Lower lobe of right lung (tissue), 2 donors: ENCODE measurements around the gene TENT4A. TPM values are rescaled to one million over a fixed set of nuclear protein-coding genes. Genes with fewer than 3 reads are reported as not detected.

Experiments used
- ATAC-seq, 2 donors: fragments of 200-7000 bp; cut with Tn5 transposase; one replicate each; pipeline ENCODE4 v1.9.1; 2020 to 2022; ENCODE audit warnings: mild to moderate bottlenecking in 2 of 2, moderate library complexity in 2 of 2
- DNase-seq: peaks from one replicate; pipeline ENCODE4 v3.0.0-alpha.2; 2020
- H3K27ac ChIP-seq: fragments of 200-600 bp; one replicate; pipeline ENCODE4 v1.8.0; 2022
- H3K27me3 ChIP-seq: fragments of 200-600 bp; one replicate; pipeline ENCODE4 v1.8.0; 2022; ENCODE audit warnings: low read depth
- H3K36me3 ChIP-seq: fragments of 200-600 bp; one replicate; pipeline ENCODE4 v1.8.0; 2022; ENCODE audit warnings: mild to moderate bottlenecking
- H3K4me1 ChIP-seq: fragments of 200-600 bp; one replicate; pipeline ENCODE4 v1.8.0; 2022
- H3K4me3 ChIP-seq: fragments of 200-600 bp; one replicate; pipeline ENCODE4 v1.8.0; 2022; ENCODE audit warnings: mild to moderate bottlenecking
- H3K9me3 ChIP-seq: fragments of 200-600 bp; one replicate; pipeline ENCODE4 v1.8.0; 2022
- CTCF ChIP-seq: fragments of 200-600 bp; IDR thresholded peaks from one replicate; pipeline ENCODE4 v1.8.0; 2022; ENCODE audit warnings: antibody characterized with exemption, mild to moderate bottlenecking
- intact Hi-C: fragments of 100-400 bp; cut with DNase I; formaldehyde crosslinking; loops from one replicate; pipeline ENCODE4 v1.11.0; 2022
- total RNA-seq: library from RNA; stranded (reverse); fragmentation: NEBNext Ultra II Directional; extraction: Animal tissue kit (Norgen Biotek cat#: 25700); gene quantifications from one replicate; pipeline ENCODE4 v1.2.1, GENCODE V29; 2021
- donor health status: DM: no; HTN: yes; CAD: no; lungs with severe emphysema.

Gene TENT4A
- total RNA-seq, 1 donor from 2014 or later, result 24.1 TPM

GRCh38 chr5:6752782-6753181, 39.5 kb downstream of the TENT4A start:
- peaks cover 100% of the 10 kb centered on the region for H3K36me3 ChIP-seq
- H3K27ac ChIP-seq, result no peak overlapping the region
- no peak for ATAC-seq

GRCh38 chr5:6753851-6754250, 40.6 kb downstream of the TENT4A start:
- ATAC-seq, result no peak
- DNase-seq, result no peak
- Histone ChIP-seq H3K27me3 (no peaks in the 10 kb centered on the region), H3K4me3 (no peak overlapping the region), H3K36me3 (peaks cover 98% of the 10 kb centered on the region), H3K4me1 (no peaks in the 10 kb centered on the region), H3K9me3 (no peaks in the 10 kb centered on the region), H3K27ac (no peak overlapping the region)
- no peak for TF ChIP-seq CTCF
- intact Hi-C loops, result no loop called here

More at GRCh38 chr5:6752782-6753181, 39.5 kb downstream of the TENT4A start:
- no peak for DNase-seq
- H3K4me1 ChIP-seq, result no peaks in the 10 kb centered on the region
- intact Hi-C loops, result no loop called here
- no peaks in the 10 kb centered on the region for H3K27me3 ChIP-seq
- TF ChIP-seq CTCF, result no peak
- no peaks in the 10 kb centered on the region for H3K9me3 ChIP-seq
- no peak overlapping the region for H3K4me3 ChIP-seq

- DNase-seq (no peak), ATAC-seq (no peak)
- TF ChIP-seq CTCF, result no peak
- H3K36me3 ChIP-seq, result peaks cover 91% of the 10 kb centered on the region
- H3K4me3 ChIP-seq, result no peak overlapping the region
- no peaks in the 10 kb centered on the region for H3K27me3 ChIP-seq
- no peaks in the 10 kb centered on the region for H3K9me3 ChIP-seq
- no peak overlapping the region for H3K27ac ChIP-seq
- H3K4me1 ChIP-seq, result no peaks in the 10 kb centered on the region
- intact Hi-C loops, result no loop called here
Observed at GRCh38 chr5:6754766-6755165, 41.5 kb downstream of the TENT4A start.

- no peak for TF ChIP-seq CTCF
- ATAC-seq (no peak), DNase-seq (no peak)
- Histone ChIP-seq H3K9me3 (no peaks in the 10 kb centered on the region), H3K4me3 (no peak overlapping the region), H3K27ac (no peak overlapping the region), H3K27me3 (no peaks in the 10 kb centered on the region), H3K4me1 (no peaks in the 10 kb centered on the region), H3K36me3 (peaks cover 83% of the 10 kb centered on the region)
- intact Hi-C loops, result no loop called here
Observed at GRCh38 chr5:6755519-6755918, 42.3 kb downstream of the TENT4A start.

- no peak for TF ChIP-seq CTCF
- intact Hi-C loops, result no loop called here
- Histone ChIP-seq H3K4me3 (no peak overlapping the region), H3K4me1 (no peaks in the 10 kb centered on the region), H3K27ac (no peak overlapping the region), H3K27me3 (no peaks in the 10 kb centered on the region), H3K36me3 (peaks cover 79% of the 10 kb centered on the region), H3K9me3 (no peaks in the 10 kb centered on the region)
- DNase-seq, result no peak
- no peak for ATAC-seq
Observed at GRCh38 chr5:6755941-6756340, 42.7 kb downstream of the TENT4A start.
